ENCODE measurements around the gene PLCB4. TPM values are rescaled to one million over a fixed set of nuclear protein-coding genes. Genes with fewer than 3 reads are reported as not detected.

PLCB4 gene
- total RNA-seq, 4 donors from 2014 or later: 30.7 to 61.8 (median 47.6) TPM

- peak; percentile 5 for DNase-seq (ENCODE audit: extremely low spot score)
- Histone ChIP-seq H3K4me3 (no peak overlapping the region), H3K27ac (replicated peaks in 1 of 4) (no peak overlapping the region), H3K4me1 (no peaks in the 10 kb centered on the region), H3K27me3 (no peaks in the 10 kb centered on the region), H3K9me3 (no peaks in the 10 kb centered on the region), H3K36me3 (no peaks in the 10 kb centered on the region)
- 95% methylated on average over 1 of the region's 1 CpG for WGBS
- intact Hi-C loops (cut with DNase I): no loop called here
- no peak for TF ChIP-seq POLR2A (IDR thresholded peaks at IDR 0.05; ENCODE audit: low read depth)
- no peak for TF ChIP-seq POLR2AphosphoS5 (IDR thresholded peaks at IDR 0.05)
- no peak for TF ChIP-seq EP300 (IDR thresholded peaks at IDR 0.05)
- no peak for TF ChIP-seq CTCF (IDR thresholded peaks at IDR 0.05)
Measured at GRCh38 chr20:9311132-9311531, 242.2 kb downstream of the PLCB4 start.

GRCh38 chr20:9319687-9320384 is 250.9 kb downstream of the PLCB4 start:
- intact Hi-C loops (cut with DNase I): loop anchor here (2.0 kb wide), 1 partner anchor 13 kb away; no protein-coding TSS in a partner anchor
- TF ChIP-seq POLR2A (IDR thresholded peaks at IDR 0.05; ENCODE audit: low read depth) (no peak), POLR2AphosphoS5 (IDR thresholded peaks at IDR 0.05) (peak in 1 of 2 donors; percentile 15)
- Histone ChIP-seq H3K4me1 (peaks cover 13 to 22% (median 18%) of the 10 kb centered on the region in 4 donors), H3K27me3 (no peaks in the 10 kb centered on the region), H3K36me3 (no peaks in the 10 kb centered on the region), H3K9me3 (no peaks in the 10 kb centered on the region), H3K27ac (replicated peaks in 1 of 4) (peak overlapping the region in 2 of 4 donors; percentile 2 to 44), H3K4me3 (peak overlapping the region in 3 of 4 donors; percentile 13 to 37 (median 26))
- no peak for DNase-seq (ENCODE audit: extremely low spot score)
- 52% methylated on average over 7 of the region's 7 CpGs for WGBS

GRCh38 chr20:9321007-9321406 is 252.1 kb downstream of the PLCB4 start:
- Histone ChIP-seq H3K4me1 (peaks cover 13 to 22% (median 18%) of the 10 kb centered on the region in 4 donors), H3K27ac (replicated peaks in 1 of 4) (no peak overlapping the region), H3K4me3 (no peak overlapping the region), H3K36me3 (no peaks in the 10 kb centered on the region), H3K9me3 (no peaks in the 10 kb centered on the region), H3K27me3 (no peaks in the 10 kb centered on the region)
- WGBS: 87% methylated on average over 2 of the region's 2 CpGs
- TF ChIP-seq POLR2A (IDR thresholded peaks at IDR 0.05; ENCODE audit: low read depth): no peak
- no peak for TF ChIP-seq EP300 (IDR thresholded peaks at IDR 0.05)
- no peak for TF ChIP-seq CTCF (IDR thresholded peaks at IDR 0.05)
- TF ChIP-seq POLR2AphosphoS5 (IDR thresholded peaks at IDR 0.05): no peak
- no peak for DNase-seq (ENCODE audit: extremely low spot score)
- intact Hi-C loops (cut with DNase I): loop anchor here (2.0 kb wide), 1 partner anchor 14 kb away; no protein-coding TSS in a partner anchor

GRCh38 chr20:9322661-9323060 is 253.8 kb downstream of the PLCB4 start:
- no peak for DNase-seq (ENCODE audit: extremely low spot score)
- intact Hi-C loops (cut with DNase I): no loop called here
- H3K27me3 ChIP-seq: no peaks in the 10 kb centered on the region
- no peaks in the 10 kb centered on the region for H3K9me3 ChIP-seq
- no peaks in the 10 kb centered on the region for H3K36me3 ChIP-seq
- TF ChIP-seq CTCF (IDR thresholded peaks at IDR 0.05) (no peak), POLR2AphosphoS5 (IDR thresholded peaks at IDR 0.05) (no peak), EP300 (IDR thresholded peaks at IDR 0.05) (no peak), POLR2A (IDR thresholded peaks at IDR 0.05; ENCODE audit: low read depth) (no peak)
- H3K4me1 ChIP-seq: peaks cover 13 to 22% (median 18%) of the 10 kb centered on the region in 4 donors
- H3K27ac ChIP-seq (replicated peaks in 1 of 4): no peak overlapping the region
- H3K4me3 ChIP-seq: no peak overlapping the region
- 89% methylated on average over 1 of the region's 1 CpG for WGBS

GRCh38 chr20:9323622-9324021 is 254.7 kb downstream of the PLCB4 start:
- intact Hi-C loops (cut with DNase I): no loop called here
- WGBS: 97% methylated on average over 4 of the region's 4 CpGs
- Histone ChIP-seq H3K4me1 (peaks cover 13 to 22% (median 18%) of the 10 kb centered on the region in 4 donors), H3K27ac (replicated peaks in 1 of 4) (no peak overlapping the region), H3K27me3 (no peaks in the 10 kb centered on the region), H3K9me3 (no peaks in the 10 kb centered on the region), H3K4me3 (no peak overlapping the region), H3K36me3 (no peaks in the 10 kb centered on the region)
- peak in 1 of 3 experiments; percentile 17 for TF ChIP-seq CTCF (IDR thresholded peaks at IDR 0.05)
- TF ChIP-seq POLR2AphosphoS5 (IDR thresholded peaks at IDR 0.05): no peak
- DNase-seq (ENCODE audit: extremely low spot score): no peak
